Naive thymus-derived CD8-positive, alpha-beta T cell (primary cell): ENCODE results near the gene PARD3B. TPM values are rescaled to one million over a fixed set of nuclear protein-coding genes. Genes with fewer than 3 reads are reported as not detected.

Experiments used
- ATAC-seq, 2 donors: fragments of 150-1000 bp; cut with Tn5 transposase in 1 of 2; sonication (Bioruptor Pico), chemical (Tn5 transposase) in 1 of 2; 1 replicate in 1 of 2; 2 replicates in 1 of 2; pipeline ENCODE4 v1.10.0; 2021; ENCODE audit warnings: mild to moderate bottlenecking in 2 of 2, moderate library complexity in 2 of 2
- POLR2A ChIA-PET: fragments of 350-600 bp; sonication (Branson Sonifier 250); formaldehyde crosslinking; loops from one replicate; lab custom pipeline; 2021; ENCODE audit warnings: antibody characterized with exemption; lab: Charles Lee
- DNase-seq, 10 donors: peaks; one replicate each; pipeline versions ENCODE4 v3.0.0 to v3.0.0-alpha.2; 2020 to 2022
- H3K27ac Mint-ChIP-seq, 10 donors: one replicate each; pipeline ENCODE4 v1.8.0; 2020 to 2022; ENCODE audit warnings: mild to moderate bottlenecking in 10 of 10, mixed read lengths in 10 of 10, moderate library complexity in 4 of 10, inconsistent platforms in 1 of 10
- H3K27me3 Mint-ChIP-seq, 5 donors: one replicate each; pipeline ENCODE4 v1.8.0; 2021 to 2022; ENCODE audit warnings: mixed read lengths in 5 of 5
- H3K36me3 Mint-ChIP-seq, 3 donors: one replicate each; pipeline ENCODE4 v1.8.0; 2020 to 2022; ENCODE audit warnings: mixed read lengths in 3 of 3, mild to moderate bottlenecking in 2 of 3, inconsistent platforms in 1 of 3
- H3K4me1 Mint-ChIP-seq, 4 donors: one replicate each; pipeline ENCODE4 v1.8.0; 2021 to 2022; ENCODE audit warnings: mixed read lengths in 4 of 4
- H3K4me3 Mint-ChIP-seq, 10 donors: one replicate each; pipeline ENCODE4 v1.8.0; 2020 to 2022; ENCODE audit warnings: mild to moderate bottlenecking in 10 of 10, mixed read lengths in 10 of 10, moderate library complexity in 6 of 10, inconsistent platforms in 1 of 10
- H3K9me3 Mint-ChIP-seq, 9 donors: one replicate each; pipeline ENCODE4 v1.8.0; 2020 to 2022; ENCODE audit warnings: mixed read lengths in 9 of 9, mild to moderate bottlenecking in 3 of 9, inconsistent platforms in 1 of 9, moderate library complexity in 1 of 9
- polyA plus RNA-seq, 3 donors: library from polyadenylated mRNA; unstranded; fragments of 300-500 nt; fragmentation: Illumina TruSeq; gene quantifications; one replicate each; pipeline ENCODE4 v1.2.3, GENCODE V29; 2021
- total RNA-seq, 8 experiments: library from RNA in 2 of 8; stranded (reverse) in 2 of 8; gene quantifications; one replicate each; pipeline ENCODE4 v1.2.3 and lab custom pipeline; 2021 to 2026

The PARD3B gene
- total and polyA plus RNA-seq, 5 experiments from 2014 or later, result 0.22 to 3.8 (median 1.3) TPM; not detected in 1

DNA sequence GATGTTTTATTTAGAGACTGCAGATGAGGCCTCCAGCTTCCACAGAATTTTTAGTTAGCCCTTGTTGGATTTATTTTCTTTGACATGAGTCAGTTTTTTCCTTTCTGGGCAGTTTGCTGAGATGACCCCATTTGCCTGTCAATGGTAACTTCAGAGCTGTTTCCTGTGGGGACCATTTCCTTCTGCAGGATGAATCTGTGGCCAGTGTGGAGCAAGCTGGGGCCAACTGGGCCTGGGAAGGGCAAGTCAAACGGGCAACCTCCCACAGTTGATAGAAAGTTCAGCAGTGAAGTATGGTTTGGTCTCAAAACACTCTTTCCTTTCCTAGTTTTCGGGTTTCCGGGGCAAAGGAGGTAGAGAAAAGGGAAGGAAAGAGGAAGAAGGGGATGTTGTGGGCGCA is 845.6 kb downstream of the PARD3B start:
- POLR2A ChIA-PET, result no interaction called here
- ATAC-seq (no peak), DNase-seq (no peak)
- no peak overlapping the region for H3K4me3 Mint-ChIP-seq
- no peaks in the 10 kb centered on the region for H3K27me3 Mint-ChIP-seq
- H3K27ac Mint-ChIP-seq, result no peak overlapping the region
- H3K4me1 Mint-ChIP-seq, result no peaks in the 10 kb centered on the region
- H3K36me3 Mint-ChIP-seq, result no peaks in the 10 kb centered on the region
- H3K9me3 Mint-ChIP-seq, result no peaks in the 10 kb centered on the region

- H3K36me3 Mint-ChIP-seq, result peaks cover 0 to 3% (median 0%) of the 10 kb centered on the region in 3 donors
- H3K27me3 Mint-ChIP-seq, result no peaks in the 10 kb centered on the region
- DNase-seq (no peak), ATAC-seq (no peak)
- H3K27ac Mint-ChIP-seq, result no peak overlapping the region
- POLR2A ChIA-PET, result no interaction called here
- peaks cover 0 to 2% (median 0%) of the 10 kb centered on the region in 4 donors for H3K4me1 Mint-ChIP-seq
- H3K9me3 Mint-ChIP-seq, result peaks cover 0 to 4% (median 0%) of the 10 kb centered on the region in 9 donors
- no peak overlapping the region for H3K4me3 Mint-ChIP-seq
Observed at GRCh38 chr2:205401511-205401910, 856.2 kb downstream of the PARD3B start.

- no peak for ATAC-seq
- H3K4me3 Mint-ChIP-seq, result no peak overlapping the region
- no peak overlapping the region for H3K27ac Mint-ChIP-seq
- POLR2A ChIA-PET, result no interaction called here
- H3K27me3 Mint-ChIP-seq, result no peaks in the 10 kb centered on the region
- H3K9me3 Mint-ChIP-seq, result peaks cover 0 to 4% (median 0%) of the 10 kb centered on the region in 9 donors
- peaks cover 0 to 2% (median 0%) of the 10 kb centered on the region in 4 donors for H3K4me1 Mint-ChIP-seq
- peaks cover 0 to 3% (median 0%) of the 10 kb centered on the region in 3 donors for H3K36me3 Mint-ChIP-seq
- DNase-seq, result no peak
Observed at GRCh38 chr2:205402011-205402410, 856.7 kb downstream of the PARD3B start.

GRCh38 chr2:205403244-205403825 is 858.1 kb downstream of the PARD3B start:
- Mint-ChIP-seq H3K36me3 (peaks cover 0 to 3% (median 0%) of the 10 kb centered on the region in 3 donors), H3K9me3 (peaks cover 0 to 4% (median 0%) of the 10 kb centered on the region in 9 donors), H3K27ac (no peak overlapping the region), H3K27me3 (no peaks in the 10 kb centered on the region), H3K4me1 (peaks cover 0 to 2% (median 0%) of the 10 kb centered on the region in 4 donors), H3K4me3 (no peak overlapping the region)
- POLR2A ChIA-PET, result no interaction called here
- ATAC-seq (no peak), DNase-seq (no peak)

- Mint-ChIP-seq H3K27me3 (no peaks in the 10 kb centered on the region), H3K36me3 (peaks cover 0 to 3% (median 0%) of the 10 kb centered on the region in 3 donors), H3K27ac (no peak overlapping the region), H3K4me1 (peaks cover 0 to 2% (median 0%) of the 10 kb centered on the region in 4 donors), H3K4me3 (no peak overlapping the region), H3K9me3 (peaks cover 0 to 4% (median 0%) of the 10 kb centered on the region in 9 donors)
- no peak for ATAC-seq
- no peak for DNase-seq
- POLR2A ChIA-PET, result no interaction called here
Observed at GRCh38 chr2:205405194-205405593, 859.9 kb downstream of the PARD3B start.

DNA sequence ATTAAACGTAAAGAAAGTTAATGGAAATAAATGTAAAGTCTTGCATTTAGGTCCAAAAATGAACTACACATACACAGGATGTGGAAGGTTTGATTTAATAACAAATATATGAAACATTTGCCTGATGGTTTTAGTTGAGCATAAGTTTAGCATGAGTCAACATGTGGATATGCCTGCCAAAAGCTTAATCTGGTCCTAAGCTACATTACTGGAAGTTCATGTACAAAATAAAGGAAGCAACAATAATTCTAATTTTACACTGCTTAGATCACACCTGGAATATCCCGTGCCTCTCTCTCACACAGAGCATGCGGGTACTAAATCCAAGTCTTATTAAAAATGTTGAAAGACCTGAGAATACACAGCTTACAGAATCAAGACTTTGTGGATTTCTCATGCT is 860.5 kb downstream of the PARD3B start:
- Mint-ChIP-seq H3K27me3 (no peaks in the 10 kb centered on the region), H3K9me3 (peaks cover 0 to 4% (median 0%) of the 10 kb centered on the region in 9 donors), H3K36me3 (peaks cover 0 to 3% (median 0%) of the 10 kb centered on the region in 3 donors), H3K4me1 (peaks cover 0 to 2% (median 0%) of the 10 kb centered on the region in 4 donors), H3K4me3 (no peak overlapping the region), H3K27ac (no peak overlapping the region)
- ATAC-seq (no peak), DNase-seq (no peak)
- POLR2A ChIA-PET, result no interaction called here

DNA sequence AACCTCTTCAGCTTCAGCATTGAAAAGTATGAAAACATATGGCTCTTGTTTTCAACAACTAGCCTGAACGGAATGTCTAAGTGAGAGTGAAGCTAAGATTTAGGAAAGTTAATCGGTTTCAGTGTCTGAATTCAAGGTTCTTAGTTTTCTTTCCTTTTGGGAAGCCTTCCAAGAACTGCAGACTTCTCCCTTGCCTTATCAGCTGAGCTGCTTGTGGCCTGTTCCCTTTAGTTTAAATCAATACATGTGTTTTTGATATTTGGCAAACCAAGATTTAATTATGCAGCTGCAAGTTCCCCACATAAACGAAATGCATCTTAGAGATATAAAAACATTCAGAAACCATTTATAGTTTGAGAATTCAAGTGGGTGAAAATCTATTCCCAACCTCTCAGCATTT is 862.7 kb downstream of the PARD3B start:
- no peaks in the 10 kb centered on the region for H3K4me1 Mint-ChIP-seq
- H3K27ac Mint-ChIP-seq, result no peak overlapping the region
- H3K4me3 Mint-ChIP-seq, result no peak overlapping the region
- peaks cover 0 to 4% (median 0%) of the 10 kb centered on the region in 9 donors for H3K9me3 Mint-ChIP-seq
- peaks cover 0 to 3% (median 0%) of the 10 kb centered on the region in 5 donors for H3K27me3 Mint-ChIP-seq
- no peak for ATAC-seq
- peaks cover 0 to 3% (median 0%) of the 10 kb centered on the region in 3 donors for H3K36me3 Mint-ChIP-seq
- DNase-seq, result no peak
- POLR2A ChIA-PET, result no interaction called here

DNA sequence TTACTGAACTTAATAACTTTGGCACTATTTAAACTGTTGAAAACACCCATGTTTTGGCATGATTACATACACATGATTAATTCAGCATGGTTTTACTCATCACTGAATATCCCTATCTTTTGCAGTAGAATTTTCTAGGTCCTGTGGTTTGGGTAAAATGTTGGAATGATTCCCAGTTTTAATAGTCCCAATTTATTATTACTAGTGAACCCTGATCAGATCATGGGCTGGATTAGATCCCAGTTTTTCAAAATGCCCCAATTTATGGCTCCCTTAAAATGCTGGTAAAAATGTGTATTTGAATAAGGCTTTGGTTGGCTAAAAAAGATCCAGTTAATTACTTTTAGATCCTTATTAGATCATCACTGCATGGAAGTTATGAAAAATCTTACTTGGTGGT is 863.4 kb downstream of the PARD3B start:
- DNase-seq (no peak), ATAC-seq (no peak)
- no peak overlapping the region for H3K27ac Mint-ChIP-seq
- peaks cover 0 to 3% (median 0%) of the 10 kb centered on the region in 5 donors for H3K27me3 Mint-ChIP-seq
- no peak overlapping the region for H3K4me3 Mint-ChIP-seq
- POLR2A ChIA-PET, result no interaction called here
- peaks cover 0 to 3% (median 0%) of the 10 kb centered on the region in 3 donors for H3K36me3 Mint-ChIP-seq
- H3K4me1 Mint-ChIP-seq, result no peaks in the 10 kb centered on the region
- H3K9me3 Mint-ChIP-seq, result peaks cover 0 to 4% (median 0%) of the 10 kb centered on the region in 9 donors

DNA sequence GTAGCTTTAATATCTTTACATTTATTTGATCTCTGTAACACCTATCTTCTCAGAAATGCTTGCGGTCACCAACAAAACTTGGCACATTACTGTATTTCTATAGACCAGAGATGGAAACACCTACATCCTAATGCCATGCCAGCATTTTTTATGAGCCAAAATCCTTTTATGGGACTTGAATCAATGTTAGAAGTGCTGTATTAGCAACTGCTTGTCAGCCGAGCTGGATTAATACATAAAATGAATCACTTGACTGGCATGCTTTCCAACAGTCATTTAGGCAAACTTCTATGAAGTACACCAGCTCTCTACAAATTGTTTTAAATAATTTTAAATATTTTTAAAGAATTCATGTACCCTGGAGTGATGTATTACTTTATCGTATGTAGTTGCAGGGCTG is 864.1 kb downstream of the PARD3B start:
- Mint-ChIP-seq H3K9me3 (peaks cover 0 to 4% (median 0%) of the 10 kb centered on the region in 9 donors), H3K4me1 (no peaks in the 10 kb centered on the region), H3K36me3 (peaks cover 0 to 3% (median 0%) of the 10 kb centered on the region in 3 donors), H3K27me3 (peaks cover 0 to 3% (median 0%) of the 10 kb centered on the region in 5 donors), H3K4me3 (no peak overlapping the region), H3K27ac (no peak overlapping the region)
- POLR2A ChIA-PET, result no interaction called here
- no peak for DNase-seq
- no peak for ATAC-seq

- POLR2A ChIA-PET, result no interaction called here
- Mint-ChIP-seq H3K4me1 (no peaks in the 10 kb centered on the region), H3K27ac (no peak overlapping the region), H3K27me3 (peaks cover 0 to 3% (median 0%) of the 10 kb centered on the region in 5 donors), H3K36me3 (no peaks in the 10 kb centered on the region), H3K9me3 (no peaks in the 10 kb centered on the region), H3K4me3 (no peak overlapping the region)
- no peak for DNase-seq
- no peak for ATAC-seq
Observed at GRCh38 chr2:205411558-205411957, 866.3 kb downstream of the PARD3B start.

DNA sequence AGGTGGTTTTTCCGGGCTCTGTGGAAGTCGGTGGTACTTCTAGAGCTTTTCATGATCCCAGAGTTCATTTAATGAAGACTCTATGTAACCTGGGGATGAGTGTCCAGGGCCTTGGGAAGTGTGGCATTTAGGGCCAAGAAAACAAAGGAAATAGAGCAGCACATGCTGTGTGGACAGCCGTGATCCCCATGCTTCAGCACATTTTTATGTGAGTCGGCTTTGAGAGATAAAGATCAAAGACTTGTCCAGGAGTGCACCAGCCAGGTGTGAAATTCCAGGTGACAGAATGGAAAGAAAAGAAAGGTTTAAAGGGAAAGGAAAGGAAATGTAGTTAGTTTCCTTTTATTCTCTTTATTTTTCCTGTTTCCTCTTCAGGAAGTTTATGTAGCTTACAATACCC is 879.1 kb downstream of the PARD3B start:
- ATAC-seq, result no peak
- H3K36me3 Mint-ChIP-seq, result peaks cover 0 to 3% (median 0%) of the 10 kb centered on the region in 3 donors
- H3K27ac Mint-ChIP-seq, result peak overlapping the region in 1 of 10 donors; percentile 9
- no peaks in the 10 kb centered on the region for H3K4me1 Mint-ChIP-seq
- peaks cover 0 to 3% (median 0%) of the 10 kb centered on the region in 5 donors for H3K27me3 Mint-ChIP-seq
- DNase-seq, result no peak
- no peak overlapping the region for H3K4me3 Mint-ChIP-seq
- peaks cover 0 to 8% (median 0%) of the 10 kb centered on the region in 9 donors for H3K9me3 Mint-ChIP-seq
- POLR2A ChIA-PET, result no interaction called here

- POLR2A ChIA-PET, result no interaction called here
- Mint-ChIP-seq H3K27me3 (peaks cover 0 to 1% (median 0%) of the 10 kb centered on the region in 5 donors), H3K4me1 (no peaks in the 10 kb centered on the region), H3K27ac (no peak overlapping the region), H3K36me3 (peaks cover 0 to 3% (median 0%) of the 10 kb centered on the region in 3 donors), H3K9me3 (peaks cover 0 to 6% (median 0%) of the 10 kb centered on the region in 9 donors), H3K4me3 (no peak overlapping the region)
- ATAC-seq (no peak), DNase-seq (no peak)
Observed at GRCh38 chr2:205425102-205425501, 879.8 kb downstream of the PARD3B start.

DNA sequence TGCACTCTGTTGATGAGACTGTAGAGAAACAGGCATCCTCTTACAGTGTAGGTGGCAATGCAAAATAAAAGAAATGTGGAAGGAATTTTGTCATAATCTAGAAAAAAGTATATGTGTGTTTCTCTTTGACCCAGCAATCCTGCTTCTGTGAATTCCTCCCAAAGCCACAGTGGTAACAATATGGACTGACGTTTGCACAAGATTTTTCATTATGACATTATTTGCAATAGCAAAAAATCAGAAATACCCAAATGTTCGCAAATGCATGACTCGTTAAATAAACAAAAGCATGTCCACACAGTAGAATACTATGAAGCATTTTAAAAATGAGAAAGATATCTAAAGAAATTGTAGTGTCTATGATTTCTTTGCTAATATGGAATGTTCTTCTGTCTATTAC is 881.8 kb downstream of the PARD3B start:
- H3K27ac Mint-ChIP-seq, result no peak overlapping the region
- H3K36me3 Mint-ChIP-seq, result peaks cover 0 to 3% (median 0%) of the 10 kb centered on the region in 3 donors
- H3K9me3 Mint-ChIP-seq, result peaks cover 0 to 1% (median 0%) of the 10 kb centered on the region in 9 donors
- ATAC-seq, result no peak
- H3K27me3 Mint-ChIP-seq, result no peaks in the 10 kb centered on the region
- POLR2A ChIA-PET, result no interaction called here
- H3K4me3 Mint-ChIP-seq, result no peak overlapping the region
- no peak for DNase-seq
- no peaks in the 10 kb centered on the region for H3K4me1 Mint-ChIP-seq
